ENCODE results near the gene VDAC2. TPM values are rescaled to one million over a fixed set of nuclear protein-coding genes. Genes with fewer than 3 reads are reported as not detected.

VDAC2 gene
- total RNA-seq, 6 experiments from 2014 or later: 48.3 to 92.7 (median 70.2) TPM

GRCh38 chr10:75234683-75235374, 24.2 kb downstream of the VDAC2 start:
- H3K36me3 ChIP-seq: peaks cover 2 to 20% (median 9%) of the 10 kb centered on the region in 4 donors
- peak; percentile 0 to 27 (median 11) for ATAC-seq
- H3K9me3 ChIP-seq: no peaks in the 10 kb centered on the region
- 0% methylated on average over 1 of the region's 62 CpGs for WGBS (ENCODE audit: insufficient coverage, low coverage, low lambda C conversion rate, missing lambda C conversion rate)
- H3K27me3 ChIP-seq: no peaks in the 10 kb centered on the region
- DNase-seq: peak in 1 of 3 donors; percentile 77
- intact Hi-C loops (cut with DNase I): loop anchor here (5.0 to 10.0 kb wide), 3 partner anchors 50 to 130 kb away; partner anchors contain the start of gene SAMD8 (in 1 of the 2)
- peaks cover 0 to 18% (median 5%) of the 10 kb centered on the region in 4 donors for H3K4me1 ChIP-seq
- peak overlapping the region; percentile 53 to 63 (median 63) for H3K27ac ChIP-seq
- peak overlapping the region; percentile 63 to 88 (median 84) for H3K4me3 ChIP-seq
- TF ChIP-seq CTCF (IDR thresholded peaks at IDR 0.05) (no peak), POLR2A (IDR thresholded peaks at IDR 0.05) (peak; percentile 1)

GRCh38 chr10:75235375-75236177, 25.0 kb downstream of the VDAC2 start, which contains the start of gene COMTD1:
TSS of gene COMTD1 (minus strand) at chr10:75235957. CDS start at chr10:75235928, 29 bp downstream.
- no peak for TF ChIP-seq POLR2A (IDR thresholded peaks at IDR 0.05)
- TF ChIP-seq CTCF (IDR thresholded peaks at IDR 0.05): peak; percentile 100

GRCh38 chr10:75236178-75236825, 25.7 kb downstream of the VDAC2 start:
- ATAC-seq: no peak
- intact Hi-C loops (cut with DNase I): loop anchor here (10.0 kb wide), 2 partner anchors 52 to 132 kb away; a partner anchor contains a TSS
- Histone ChIP-seq H3K27me3 (no peaks in the 10 kb centered on the region), H3K4me1 (peaks cover 0 to 18% (median 5%) of the 10 kb centered on the region in 4 donors), H3K9me3 (no peaks in the 10 kb centered on the region), H3K36me3 (peaks cover 0 to 12% (median 7%) of the 10 kb centered on the region in 4 donors), H3K4me3 (no peak overlapping the region), H3K27ac (no peak overlapping the region)
- TF ChIP-seq CTCF (IDR thresholded peaks at IDR 0.05) (no peak), POLR2A (IDR thresholded peaks at IDR 0.05) (no peak)
- DNase-seq: no peak
- 33% methylated on average over 12 of the region's 12 CpGs for WGBS (ENCODE audit: insufficient coverage, low coverage, low lambda C conversion rate, missing lambda C conversion rate)

More at GRCh38 chr10:75235375-75236177, 25.0 kb downstream of the VDAC2 start, which contains the start of gene COMTD1:
- Histone ChIP-seq H3K27me3 (no peaks in the 10 kb centered on the region), H3K27ac (peak within 1 kb of the TSS; percentile 53 to 63 (median 63)), H3K4me3 (peak within 1 kb of the TSS; percentile 63 to 88 (median 84)), H3K4me1 (peaks cover 0 to 18% (median 5%) of the 10 kb centered on the region in 4 donors), H3K9me3 (no peaks in the 10 kb centered on the region), H3K36me3 (peaks cover 0 to 15% (median 9%) of the 10 kb centered on the region in 4 donors)
- 2% methylated on average over 9 of the region's 76 CpGs for WGBS (ENCODE audit: insufficient coverage, low coverage, low lambda C conversion rate, missing lambda C conversion rate)
- peak; percentile 79 to 88 (median 84) for ATAC-seq
- intact Hi-C loops (cut with DNase I): loop anchor here (10.0 kb wide), 2 partner anchors 51 to 131 kb away; a partner anchor contains a TSS
- peak; percentile 97 to 99 (median 98) for DNase-seq
